Esophagus squamous epithelium (tissue), 4 donors: Measurements from ENCODE around the gene MORC3.

Experiments used
- POLR2A ChIP-seq, 4 donors: fragments of 450-650 bp; IDR thresholded peaks; one replicate each; pipeline ENCODE4 v1.6.1; 2017; ENCODE audit warnings: antibody characterized with exemption in 4 of 4, mild to moderate bottlenecking in 4 of 4, moderate library complexity in 3 of 4
- TF ChIP-seq, protein P1 (sequence below), 6 experiments: fragments of 450-650 bp in 4 of 6; fragments of 200-600 bp in 2 of 6; sonication (generic) in 2 of 6; IDR thresholded peaks; one replicate each; pipeline ENCODE4 v1.5.1; 2016 to 2019; ENCODE audit warnings: antibody characterized with exemption in 6 of 6, mild to moderate bottlenecking in 4 of 6, moderate library complexity in 4 of 6

GRCh38 chr21:36403713-36404112 is 83.7 kb downstream of the MORC3 start:
- TF ChIP-seq, protein P1, sequence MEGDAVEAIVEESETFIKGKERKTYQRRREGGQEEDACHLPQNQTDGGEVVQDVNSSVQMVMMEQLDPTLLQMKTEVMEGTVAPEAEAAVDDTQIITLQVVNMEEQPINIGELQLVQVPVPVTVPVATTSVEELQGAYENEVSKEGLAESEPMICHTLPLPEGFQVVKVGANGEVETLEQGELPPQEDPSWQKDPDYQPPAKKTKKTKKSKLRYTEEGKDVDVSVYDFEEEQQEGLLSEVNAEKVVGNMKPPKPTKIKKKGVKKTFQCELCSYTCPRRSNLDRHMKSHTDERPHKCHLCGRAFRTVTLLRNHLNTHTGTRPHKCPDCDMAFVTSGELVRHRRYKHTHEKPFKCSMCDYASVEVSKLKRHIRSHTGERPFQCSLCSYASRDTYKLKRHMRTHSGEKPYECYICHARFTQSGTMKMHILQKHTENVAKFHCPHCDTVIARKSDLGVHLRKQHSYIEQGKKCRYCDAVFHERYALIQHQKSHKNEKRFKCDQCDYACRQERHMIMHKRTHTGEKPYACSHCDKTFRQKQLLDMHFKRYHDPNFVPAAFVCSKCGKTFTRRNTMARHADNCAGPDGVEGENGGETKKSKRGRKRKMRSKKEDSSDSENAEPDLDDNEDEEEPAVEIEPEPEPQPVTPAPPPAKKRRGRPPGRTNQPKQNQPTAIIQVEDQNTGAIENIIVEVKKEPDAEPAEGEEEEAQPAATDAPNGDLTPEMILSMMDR (IDR thresholded peaks at IDR 0.05), result no peak
- no peak for TF ChIP-seq POLR2A (IDR thresholded peaks at IDR 0.05)
